Nephron (organoid): ENCODE data around the gene RPL29.

Experiments used
- H3K27ac Mint-ChIP-seq, 3 experiments: 2 replicates each; pipeline ENCODE4 v1.8.0; 2020; ENCODE audit warnings: mixed read lengths in 3 of 3, mild to moderate bottlenecking in 2 of 3, moderate library complexity in 1 of 3
- H3K27me3 Mint-ChIP-seq: 2 replicates; pipeline ENCODE4 v1.8.0; 2021; ENCODE audit warnings: low read depth, mild to moderate bottlenecking, moderate library complexity, mixed read lengths
- H3K36me3 Mint-ChIP-seq: 2 replicates; pipeline ENCODE4 v1.8.0; 2020; ENCODE audit warnings: low read depth, mixed read lengths
- H3K4me1 Mint-ChIP-seq: 2 replicates; pipeline ENCODE4 v1.8.0; 2020; ENCODE audit warnings: mixed read lengths
- H3K4me3 Mint-ChIP-seq, 3 experiments: 2 replicates each; pipeline ENCODE4 v1.8.0; 2020; ENCODE audit warnings: mild to moderate bottlenecking in 3 of 3, mixed read lengths in 3 of 3, moderate library complexity in 2 of 3
- H3K9me3 Mint-ChIP-seq: 2 replicates; pipeline ENCODE4 v1.8.0; 2020; ENCODE audit warnings: mixed read lengths
- CTCF ChIP-seq, 3 experiments: fragments of 200-600 bp; sonication (generic); IDR thresholded peaks; one replicate each; pipeline ENCODE4 v1.5.0; 2021; ENCODE audit warnings: antibody characterized with exemption in 3 of 3; ENCODE audit not compliant: unreplicated experiment in 3 of 3

Gene RPL29

GRCh38 chr3:51980253-51980652, 15.4 kb downstream of the RPL29 start:
- H3K36me3 Mint-ChIP-seq = no peaks in the 10 kb centered on the region
- no peaks in the 10 kb centered on the region for H3K27me3 Mint-ChIP-seq
- TF ChIP-seq CTCF (IDR thresholded peaks at IDR 0.05; ENCODE audit: unreplicated experiment in 3 of 3) = no peak
- H3K4me1 Mint-ChIP-seq = peaks cover 31% of the 10 kb centered on the region
- no peak overlapping the region for H3K27ac Mint-ChIP-seq
- no peaks in the 10 kb centered on the region for H3K9me3 Mint-ChIP-seq
- H3K4me3 Mint-ChIP-seq = no peak overlapping the region

GRCh38 chr3:51978143-51978502, 17.6 kb downstream of the RPL29 start:
- no peak overlapping the region for H3K4me3 Mint-ChIP-seq
- TF ChIP-seq CTCF (IDR thresholded peaks at IDR 0.05; ENCODE audit: unreplicated experiment in 3 of 3) = no peak
- H3K27me3 Mint-ChIP-seq = no peaks in the 10 kb centered on the region
- no peaks in the 10 kb centered on the region for H3K36me3 Mint-ChIP-seq
- no peak overlapping the region for H3K27ac Mint-ChIP-seq
- peaks cover 40% of the 10 kb centered on the region for H3K4me1 Mint-ChIP-seq
- H3K9me3 Mint-ChIP-seq = no peaks in the 10 kb centered on the region

- H3K27me3 Mint-ChIP-seq = no peaks in the 10 kb centered on the region
- no peaks in the 10 kb centered on the region for H3K36me3 Mint-ChIP-seq
- H3K4me3 Mint-ChIP-seq = peak overlapping the region; percentile 47 to 80 (median 65)
- TF ChIP-seq CTCF (IDR thresholded peaks at IDR 0.05; ENCODE audit: unreplicated experiment in 3 of 3) = no peak
- H3K27ac Mint-ChIP-seq = peak overlapping the region; percentile 30 to 47 (median 43)
- H3K4me1 Mint-ChIP-seq = peaks cover 36% of the 10 kb centered on the region
- H3K9me3 Mint-ChIP-seq = no peaks in the 10 kb centered on the region
Measured at GRCh38 chr3:51977446-51978142, 18.1 kb downstream of the RPL29 start.

GRCh38 chr3:51975852-51976549, 19.7 kb downstream of the RPL29 start:
- Mint-ChIP-seq H3K27ac (peak overlapping the region; percentile 59 to 80 (median 78)), H3K27me3 (no peaks in the 10 kb centered on the region), H3K36me3 (no peaks in the 10 kb centered on the region), H3K4me3 (peak overlapping the region; percentile 83 to 88 (median 88)), H3K4me1 (peaks cover 29% of the 10 kb centered on the region), H3K9me3 (no peaks in the 10 kb centered on the region)
- TF ChIP-seq CTCF (IDR thresholded peaks at IDR 0.05; ENCODE audit: unreplicated experiment in 3 of 3) = peak in 1 of 3 experiments; percentile 10

- peaks cover 36% of the 10 kb centered on the region for H3K4me1 Mint-ChIP-seq
- no peaks in the 10 kb centered on the region for H3K27me3 Mint-ChIP-seq
- peak within 1 kb of the TSS; percentile 90 to 95 (median 91) for H3K27ac Mint-ChIP-seq
- H3K9me3 Mint-ChIP-seq = no peaks in the 10 kb centered on the region
- peak within 1 kb of the TSS; percentile 93 to 96 (median 94) for H3K4me3 Mint-ChIP-seq
- no peaks in the 10 kb centered on the region for H3K36me3 Mint-ChIP-seq
- TF ChIP-seq CTCF (IDR thresholded peaks at IDR 0.05; ENCODE audit: unreplicated experiment in 3 of 3) = no peak
Measured at GRCh38 chr3:51974963-51975851, 20.5 kb downstream of the RPL29 start, which contains the start of gene ABHD14A. TSS of gene ABHD14A (plus strand) at chr3:51975064. CDS start at chr3:51975136, 72 bp downstream.
